ENCODE data around the gene OPA1.

GRCh38 chr3:193743702-193744047 lies 150.7 kb downstream of the OPA1 start:
- TF ChIP-seq CTCF (IDR thresholded peaks at IDR 0.05; ENCODE audit: borderline replicate concordance, extremely low read depth, low read length, poor library complexity, severe bottlenecking) (no peak), EZH2 (IDR thresholded peaks at IDR 0.05; ENCODE audit: borderline replicate concordance, low read depth, low read length, severe bottlenecking) (no peak)

Measured in DND-41 (cell line).